Activated CD8-positive, alpha-beta memory T cell treated with anti-CD3 and anti-CD28 coated beads, Interleukin-2, amount 50 U/mL, for 4 hours (primary cell): ENCODE data around the gene GBF1.
A peak's percentile ranks its signal among the peaks of the same experiment; 100 is the strongest.

Source experiments
- DNase-seq: peaks from one replicate; pipeline ENCODE4 v3.0.0-alpha.2; 2020

GBF1 gene

DNA sequence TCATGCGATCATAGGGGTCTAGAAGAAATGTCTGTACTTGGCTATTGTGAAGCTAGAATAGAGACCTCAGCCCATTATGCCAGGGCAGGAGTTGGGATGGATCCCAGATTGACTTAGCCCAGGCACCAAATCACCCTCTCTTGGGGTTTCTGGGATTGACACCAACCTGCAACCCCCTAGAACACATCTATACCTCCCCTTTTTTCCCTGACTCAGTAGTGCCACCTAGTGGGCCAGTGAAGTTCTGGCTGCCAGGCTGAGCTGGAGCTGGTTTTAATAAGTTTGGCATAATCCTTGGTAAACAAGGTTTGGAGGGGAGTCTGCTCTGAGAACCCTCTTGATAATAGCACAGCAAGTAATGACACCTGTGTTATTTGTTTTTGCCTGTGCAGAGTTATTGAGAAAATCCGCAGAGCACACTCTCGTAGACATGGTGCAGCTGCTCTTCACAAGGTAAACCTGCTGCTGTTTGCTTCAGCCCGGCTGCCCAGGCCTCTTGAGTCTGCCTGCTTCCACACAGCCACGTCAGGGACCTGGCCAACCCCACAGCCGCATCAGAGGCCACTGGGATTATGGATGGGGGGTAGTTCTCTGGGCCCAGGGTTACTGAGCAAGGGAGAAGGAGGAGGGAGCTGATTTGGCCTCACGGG lies 106.9 kb downstream of the GBF1 start:
- peak; percentile 74 for DNase-seq

- no peak for DNase-seq
These were observed 109.1 kb downstream of the GBF1 start for GRCh38 chr10:102354451-102354850.

- no peak for DNase-seq
These were observed 113.5 kb downstream of the GBF1 start for GRCh38 chr10:102358712-102359382.

GRCh38 chr10:102367441-102367840 lies 122.1 kb downstream of the GBF1 start:
- no peak for DNase-seq

DNA sequence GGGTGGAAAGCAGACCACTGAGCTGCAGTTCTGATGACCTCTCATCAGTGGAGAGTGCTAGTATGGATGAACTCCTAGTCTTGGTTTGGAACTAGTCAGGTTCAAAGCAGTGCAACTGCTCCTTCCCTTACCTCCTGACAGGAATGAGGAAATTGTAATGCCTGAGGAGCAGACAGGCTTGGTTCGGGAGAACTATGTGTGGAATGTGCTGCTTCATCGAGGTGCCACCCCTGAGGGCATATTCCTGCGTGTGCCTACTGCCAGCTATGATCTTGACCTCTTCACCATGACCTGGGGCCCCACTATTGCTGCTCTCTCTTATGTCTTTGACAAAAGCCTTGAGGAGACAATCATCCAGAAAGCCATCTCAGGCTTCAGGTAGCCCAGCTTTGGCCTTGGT lies 122.7 kb downstream of the GBF1 start:
- no peak for DNase-seq

GRCh38 chr10:102371295-102371694 lies 126.0 kb downstream of the GBF1 start:
- no peak for DNase-seq

- DNase-seq, result no peak
These were observed 129.9 kb downstream of the GBF1 start for GRCh38 chr10:102375250-102375649.

GRCh38 chr10:102375867-102376266 lies 130.5 kb downstream of the GBF1 start:
- DNase-seq, result no peak

GRCh38 chr10:102376901-102377300 lies 131.6 kb downstream of the GBF1 start:
- no peak for DNase-seq

DNA sequence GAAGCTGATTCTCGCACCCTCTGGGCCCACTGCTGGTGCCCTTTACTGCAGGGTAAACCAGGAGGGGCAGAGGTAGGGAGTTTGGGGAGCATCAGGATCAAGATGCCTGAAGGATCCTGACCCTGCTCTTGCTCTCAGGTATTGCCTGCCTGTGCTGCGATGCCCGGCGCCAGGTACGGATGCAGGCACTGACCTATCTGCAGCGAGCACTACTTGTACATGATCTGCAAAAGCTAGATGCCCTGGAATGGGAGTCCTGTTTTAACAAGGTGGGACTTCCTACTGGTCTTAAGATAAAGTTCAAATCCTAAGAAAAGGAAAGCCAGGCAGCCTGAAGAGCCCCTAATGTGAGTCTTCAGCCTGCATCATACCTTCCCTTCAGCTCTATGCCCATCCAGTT lies 134.1 kb downstream of the GBF1 start:
- no peak for DNase-seq

- no peak for DNase-seq
These were observed 136.7 kb downstream of the GBF1 start for GRCh38 chr10:102381983-102382382.

- no peak for DNase-seq
These were observed 137.5 kb downstream of the GBF1 start for GRCh38 chr10:102382871-102383270.

DNA sequence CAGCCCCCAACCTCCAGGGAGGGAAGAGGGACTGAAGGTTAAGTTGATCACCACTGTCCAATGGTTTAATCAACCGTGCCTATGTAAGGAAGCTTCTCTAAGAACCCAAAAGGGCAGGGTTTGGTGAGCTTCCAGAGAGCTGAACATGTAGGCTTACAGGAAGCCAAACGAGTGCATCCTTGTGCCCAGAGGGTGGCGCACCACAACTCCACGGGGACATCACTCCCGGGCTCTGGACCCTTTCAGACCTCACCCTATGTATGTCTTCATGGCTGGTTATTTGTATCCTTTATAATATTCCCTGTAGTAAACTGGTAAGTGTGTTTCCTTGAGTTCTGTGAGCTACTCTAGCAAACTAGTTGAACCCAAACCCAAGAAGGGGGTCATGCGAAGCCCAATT lies 138.7 kb downstream of the GBF1 start:
- DNase-seq, result no peak

DNA sequence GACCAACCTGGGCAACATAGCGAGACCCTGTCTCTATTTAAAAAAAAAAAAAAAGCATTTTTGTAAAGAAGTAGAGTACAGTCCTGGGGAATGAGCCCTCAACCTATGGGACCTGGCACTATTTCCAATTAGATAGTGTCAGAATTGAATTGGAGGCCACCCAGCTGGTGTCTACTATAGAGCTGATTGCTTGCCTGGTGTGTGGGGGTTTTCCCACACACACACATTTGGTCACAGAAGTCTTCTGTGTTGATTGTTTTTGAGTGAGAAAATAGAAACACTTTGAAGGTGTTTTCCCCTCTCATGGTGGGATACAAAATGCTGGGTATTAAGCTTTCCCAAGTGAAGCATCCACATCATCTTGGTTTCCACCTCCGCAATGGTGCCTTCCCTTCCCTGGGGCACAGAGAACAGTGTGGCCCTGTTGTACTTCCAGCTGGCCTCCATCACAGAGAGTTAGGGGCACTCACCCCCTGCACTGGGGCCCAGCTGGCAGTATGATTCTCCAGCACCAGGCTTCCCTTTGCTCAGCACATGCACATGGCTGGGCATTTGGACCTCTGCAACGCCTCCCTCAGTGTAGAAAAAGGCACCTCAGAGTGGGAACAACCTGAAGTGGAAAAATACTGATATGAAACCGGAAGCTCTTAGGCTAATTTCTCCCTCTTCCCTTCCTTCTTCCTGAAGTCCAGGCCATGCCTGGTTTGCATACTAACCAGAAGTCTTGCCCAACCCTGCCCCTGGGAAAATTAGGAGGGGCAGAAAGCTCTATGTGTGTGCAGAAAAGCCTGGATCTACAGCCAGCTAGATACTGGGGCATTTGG lies 139.5 kb downstream of the GBF1 start:
- DNase-seq, result no peak

- DNase-seq, result no peak
These were observed 144.6 kb downstream of the GBF1 start for GRCh38 chr10:102389894-102390293.

GRCh38 chr10:102392306-102392705 lies 147.0 kb downstream of the GBF1 start:
- no peak for DNase-seq

GRCh38 chr10:102393411-102394078 lies 148.2 kb downstream of the GBF1 start:
- no peak for DNase-seq

DNA sequence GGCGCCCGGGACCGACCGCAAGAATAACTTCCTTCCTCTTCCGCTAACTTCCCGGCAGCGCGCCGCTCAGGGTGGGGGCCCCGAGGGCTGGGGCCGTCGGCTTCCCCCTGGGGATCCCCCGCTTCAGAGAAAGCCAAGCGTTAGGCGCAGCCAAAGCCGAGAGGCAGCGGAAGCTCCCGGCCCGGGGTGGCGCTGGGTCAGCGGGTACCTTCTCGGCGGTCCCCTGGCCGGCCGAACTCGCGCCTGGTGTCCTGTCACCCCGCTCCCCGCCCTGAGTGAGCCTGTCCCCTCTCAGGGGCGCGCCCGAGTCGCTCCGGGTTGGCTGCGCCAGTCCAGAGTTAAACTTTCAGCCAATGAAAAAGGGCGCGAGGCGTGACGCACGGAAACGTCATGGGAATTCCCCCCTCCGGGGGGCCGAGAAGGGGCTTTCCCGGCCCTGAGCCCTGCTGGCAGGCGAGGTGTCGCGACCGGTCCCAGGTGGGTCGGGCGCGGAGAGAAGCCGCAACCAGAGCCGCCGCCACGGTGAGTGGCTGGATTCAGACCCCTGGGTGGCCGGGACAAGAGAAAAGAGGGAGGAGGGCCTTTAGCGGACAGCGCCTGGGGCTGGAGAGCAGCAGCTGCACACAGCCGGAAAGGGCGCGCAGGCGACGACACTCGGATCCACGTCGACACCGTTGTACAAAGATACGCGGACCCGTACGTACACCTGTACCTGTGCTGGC lies 148.9 kb downstream of the GBF1 start:
- peak; percentile 99 for DNase-seq

DNA sequence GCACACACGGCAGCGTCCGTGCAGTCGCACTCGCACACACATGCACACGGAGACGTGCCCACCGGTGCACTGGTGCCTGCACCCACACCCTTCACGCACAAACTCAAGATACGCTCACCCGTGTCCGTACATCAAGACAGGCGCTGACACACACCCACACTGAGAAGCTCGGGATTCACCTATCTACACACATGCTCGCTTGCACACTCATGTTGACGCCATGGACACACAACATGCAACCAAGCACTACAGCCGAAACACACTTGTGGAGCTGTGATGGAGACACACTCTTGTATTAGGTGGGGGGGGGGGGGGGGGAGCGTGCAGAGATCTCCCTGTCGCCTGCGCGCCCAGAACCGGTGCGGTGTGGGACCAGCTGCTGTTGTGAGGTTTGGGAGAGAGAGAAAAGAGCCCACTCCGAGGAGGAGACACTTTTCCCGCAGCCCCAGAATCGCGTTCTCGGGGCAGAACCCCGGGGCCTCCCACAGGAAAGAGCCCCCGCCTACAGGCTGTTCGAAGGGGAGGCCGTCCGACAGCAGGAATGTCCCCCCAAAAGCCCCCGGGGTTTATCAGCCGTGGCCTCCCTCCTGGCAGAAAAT lies 149.6 kb downstream of the GBF1 start:
- DNase-seq, result no peak

- DNase-seq, result peak; percentile 93
These were observed 150.3 kb downstream of the GBF1 start, which contains the start of gene NFKB2 for GRCh38 chr10:102395400-102396316. Gene NFKB2 (plus strand): TSS chr10:102395705. CDS start chr10:102395960, 255 bp downstream.

DNA sequence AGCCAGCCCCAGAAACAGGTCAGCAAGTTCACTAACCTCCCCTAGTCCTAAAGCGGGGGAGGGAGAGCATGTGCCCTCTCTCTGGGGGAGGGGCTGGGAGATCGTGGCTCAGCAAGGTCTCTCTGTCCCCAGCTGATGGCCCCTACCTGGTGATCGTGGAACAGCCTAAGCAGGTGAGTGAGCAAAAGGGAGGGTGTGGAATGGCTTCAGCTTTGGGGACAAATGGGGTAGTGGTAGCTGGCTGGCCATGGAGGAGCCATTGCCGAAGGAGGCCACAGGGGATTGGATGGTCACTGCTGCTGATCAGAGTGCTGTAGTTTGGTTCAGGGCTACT lies 151.0 kb downstream of the GBF1 start:
- DNase-seq, result no peak
